Osteoblast (primary cell): ENCODE results near the gene ENGASE. TPM values are rescaled to one million over a fixed set of nuclear protein-coding genes. Genes with fewer than 3 reads are reported as not detected.

Experiments used
- DNase-seq: peaks from one replicate; pipeline ENCODE4 v3.0.0; 2011; ENCODE audit warnings: low spot score, mixed read lengths; ENCODE audit not compliant: insufficient read length; ENCODE audit errors: missing footprints
- H2AFZ ChIP-seq: 2 replicates; pipeline ENCODE4 v1.6.0; 2011; ENCODE audit warnings: mild to moderate bottlenecking, low read length
- H3K27ac ChIP-seq: 2 replicates; pipeline ENCODE4 v1.5.1; 2011; ENCODE audit warnings: mild to moderate bottlenecking, low read depth, low read length, moderate library complexity
- H3K27me3 ChIP-seq: 2 replicates; pipeline ENCODE4 v1.6.0; 2012; ENCODE audit warnings: mild to moderate bottlenecking, control low read depth, inconsistent platforms, low read length, moderate library complexity; ENCODE audit not compliant: insufficient read depth
- H3K36me3 ChIP-seq: 2 replicates; pipeline ENCODE4 v1.5.1; 2011; ENCODE audit warnings: mild to moderate bottlenecking, low read length, control low read depth, moderate library complexity; ENCODE audit not compliant: insufficient read depth
- H3K4me1 ChIP-seq: 2 replicates; pipeline ENCODE4 v1.5.1; 2011; ENCODE audit warnings: mild to moderate bottlenecking, low read length, control low read depth, moderate library complexity; ENCODE audit not compliant: insufficient read depth
- H3K4me2 ChIP-seq: 2 replicates; pipeline ENCODE4 v1.6.0; 2011; ENCODE audit warnings: mild to moderate bottlenecking, low read length; ENCODE audit not compliant: insufficient read depth
- H3K4me3 ChIP-seq: fragments of 200-600 bp; sonication (generic); 3 replicates; pipeline ENCODE4 v1.5.1; 2012; ENCODE audit warnings: mild to moderate bottlenecking, low read length, inconsistent platforms; ENCODE audit not compliant: insufficient read depth
- H3K79me2 ChIP-seq: 2 replicates; pipeline ENCODE4 v1.6.0; 2012; ENCODE audit warnings: mild to moderate bottlenecking, low read length, control low read depth, inconsistent platforms; ENCODE audit not compliant: insufficient read depth
- H3K9me3 ChIP-seq: 2 replicates; pipeline ENCODE4 v1.5.1; 2011; ENCODE audit warnings: low read depth, low read length, control low read depth
- H4K20me1 ChIP-seq: 2 replicates; pipeline ENCODE4 v1.6.0; 2012; ENCODE audit warnings: mild to moderate bottlenecking, low read length, control low read depth; ENCODE audit not compliant: insufficient read depth
- total RNA-seq: library from RNA; depleted of rRNA; stranded (reverse); fragments of >200 nt; gene quantifications from 2 replicates; pipeline ENCODE4 v1.2.3, GENCODE V29; 2012
- TF ChIP-seq, protein P1 (sequence below): IDR thresholded peaks from 2 replicates; pipeline ENCODE4 v1.5.1; 2011; ENCODE audit warnings: mild to moderate bottlenecking, low read depth, low read length, moderate library complexity; ENCODE audit errors: extremely low read depth

The ENGASE gene
- total RNA-seq, 1 donor: 14.5 TPM

DNA sequence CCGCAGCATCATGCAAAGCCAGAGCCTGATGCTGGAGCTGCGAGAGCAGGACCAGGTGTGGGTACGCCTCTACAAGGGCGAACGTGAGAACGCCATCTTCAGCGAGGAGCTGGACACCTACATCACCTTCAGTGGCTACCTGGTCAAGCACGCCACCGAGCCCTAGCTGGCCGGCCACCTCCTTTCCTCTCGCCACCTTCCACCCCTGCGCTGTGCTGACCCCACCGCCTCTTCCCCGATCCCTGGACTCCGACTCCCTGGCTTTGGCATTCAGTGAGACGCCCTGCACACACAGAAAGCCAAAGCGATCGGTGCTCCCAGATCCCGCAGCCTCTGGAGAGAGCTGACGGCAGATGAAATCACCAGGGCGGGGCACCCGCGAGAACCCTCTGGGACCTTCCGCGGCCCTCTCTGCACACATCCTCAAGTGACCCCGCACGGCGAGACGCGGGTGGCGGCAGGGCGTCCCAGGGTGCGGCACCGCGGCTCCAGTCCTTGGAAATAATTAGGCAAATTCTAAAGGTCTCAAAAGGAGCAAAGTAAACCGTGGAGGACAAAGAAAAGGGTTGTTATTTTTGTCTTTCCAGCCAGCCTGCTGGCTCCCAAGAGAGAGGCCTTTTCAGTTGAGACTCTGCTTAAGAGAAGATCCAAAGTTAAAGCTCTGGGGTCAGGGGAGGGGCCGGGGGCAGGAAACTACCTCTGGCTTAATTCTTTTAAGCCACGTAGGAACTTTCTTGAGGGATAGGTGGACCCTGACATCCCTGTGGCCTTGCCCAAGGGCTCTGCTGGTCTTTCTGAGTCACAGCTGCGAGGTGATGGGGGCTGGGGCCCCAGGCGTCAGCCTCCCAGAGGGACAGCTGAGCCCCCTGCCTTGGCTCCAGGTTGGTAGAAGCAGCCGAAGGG lies 26.4 kb upstream of the ENGASE start:
- TF ChIP-seq, protein P1, sequence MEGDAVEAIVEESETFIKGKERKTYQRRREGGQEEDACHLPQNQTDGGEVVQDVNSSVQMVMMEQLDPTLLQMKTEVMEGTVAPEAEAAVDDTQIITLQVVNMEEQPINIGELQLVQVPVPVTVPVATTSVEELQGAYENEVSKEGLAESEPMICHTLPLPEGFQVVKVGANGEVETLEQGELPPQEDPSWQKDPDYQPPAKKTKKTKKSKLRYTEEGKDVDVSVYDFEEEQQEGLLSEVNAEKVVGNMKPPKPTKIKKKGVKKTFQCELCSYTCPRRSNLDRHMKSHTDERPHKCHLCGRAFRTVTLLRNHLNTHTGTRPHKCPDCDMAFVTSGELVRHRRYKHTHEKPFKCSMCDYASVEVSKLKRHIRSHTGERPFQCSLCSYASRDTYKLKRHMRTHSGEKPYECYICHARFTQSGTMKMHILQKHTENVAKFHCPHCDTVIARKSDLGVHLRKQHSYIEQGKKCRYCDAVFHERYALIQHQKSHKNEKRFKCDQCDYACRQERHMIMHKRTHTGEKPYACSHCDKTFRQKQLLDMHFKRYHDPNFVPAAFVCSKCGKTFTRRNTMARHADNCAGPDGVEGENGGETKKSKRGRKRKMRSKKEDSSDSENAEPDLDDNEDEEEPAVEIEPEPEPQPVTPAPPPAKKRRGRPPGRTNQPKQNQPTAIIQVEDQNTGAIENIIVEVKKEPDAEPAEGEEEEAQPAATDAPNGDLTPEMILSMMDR: no peak
- DNase-seq: peak; percentile 75
- Histone ChIP-seq H3K4me2 (peak overlapping the region; percentile 23), H2AFZ (no peak overlapping the region), H3K9me3 (no peaks in the 10 kb centered on the region), H3K27ac (no peak overlapping the region), H3K4me3 (no peak overlapping the region), H3K27me3 (peaks cover 27% of the 10 kb centered on the region), H4K20me1 (no peaks in the 10 kb centered on the region), H3K4me1 (peaks cover 11% of the 10 kb centered on the region), H3K36me3 (no peaks in the 10 kb centered on the region), H3K79me2 (no peaks in the 10 kb centered on the region)

DNA sequence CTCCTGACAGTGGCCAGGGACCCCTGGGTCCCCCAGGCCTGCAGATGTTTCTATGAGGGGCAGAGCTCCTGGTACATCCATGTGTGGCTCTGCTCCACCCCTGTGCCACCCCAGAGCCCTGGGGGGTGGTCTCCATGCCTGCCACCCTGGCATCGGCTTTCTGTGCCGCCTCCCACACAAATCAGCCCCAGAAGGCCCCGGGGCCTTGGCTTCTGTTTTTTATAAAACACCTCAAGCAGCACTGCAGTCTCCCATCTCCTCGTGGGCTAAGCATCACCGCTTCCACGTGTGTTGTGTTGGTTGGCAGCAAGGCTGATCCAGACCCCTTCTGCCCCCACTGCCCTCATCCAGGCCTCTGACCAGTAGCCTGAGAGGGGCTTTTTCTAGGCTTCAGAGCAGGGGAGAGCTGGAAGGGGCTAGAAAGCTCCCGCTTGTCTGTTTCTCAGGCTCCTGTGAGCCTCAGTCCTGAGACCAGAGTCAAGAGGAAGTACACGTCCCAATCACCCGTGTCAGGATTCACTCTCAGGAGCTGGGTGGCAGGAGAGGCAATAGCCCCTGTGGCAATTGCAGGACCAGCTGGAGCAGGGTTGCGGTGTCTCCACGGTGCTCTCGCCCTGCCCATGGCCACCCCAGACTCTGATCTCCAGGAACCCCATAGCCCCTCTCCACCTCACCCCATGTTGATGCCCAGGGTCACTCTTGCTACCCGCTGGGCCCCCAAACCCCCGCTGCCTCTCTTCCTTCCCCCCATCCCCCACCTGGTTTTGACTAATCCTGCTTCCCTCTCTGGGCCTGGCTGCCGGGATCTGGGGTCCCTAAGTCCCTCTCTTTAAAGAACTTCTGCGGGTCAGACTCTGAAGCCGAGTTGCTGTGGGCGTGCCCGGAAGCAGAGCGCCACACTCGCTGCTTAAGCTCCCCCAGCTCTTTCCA lies 25.5 kb upstream of the ENGASE start:
- peaks cover 11% of the 10 kb centered on the region for H3K4me1 ChIP-seq
- H3K4me2 ChIP-seq: no peak overlapping the region
- H2AFZ ChIP-seq: no peak overlapping the region
- H3K36me3 ChIP-seq: no peaks in the 10 kb centered on the region
- no peaks in the 10 kb centered on the region for H3K9me3 ChIP-seq
- H4K20me1 ChIP-seq: no peaks in the 10 kb centered on the region
- peak; percentile 64 for DNase-seq
- H3K4me3 ChIP-seq: no peak overlapping the region
- no peaks in the 10 kb centered on the region for H3K79me2 ChIP-seq
- no peak overlapping the region for H3K27ac ChIP-seq
- peaks cover 27% of the 10 kb centered on the region for H3K27me3 ChIP-seq
- TF ChIP-seq, protein P1: no peak

DNA sequence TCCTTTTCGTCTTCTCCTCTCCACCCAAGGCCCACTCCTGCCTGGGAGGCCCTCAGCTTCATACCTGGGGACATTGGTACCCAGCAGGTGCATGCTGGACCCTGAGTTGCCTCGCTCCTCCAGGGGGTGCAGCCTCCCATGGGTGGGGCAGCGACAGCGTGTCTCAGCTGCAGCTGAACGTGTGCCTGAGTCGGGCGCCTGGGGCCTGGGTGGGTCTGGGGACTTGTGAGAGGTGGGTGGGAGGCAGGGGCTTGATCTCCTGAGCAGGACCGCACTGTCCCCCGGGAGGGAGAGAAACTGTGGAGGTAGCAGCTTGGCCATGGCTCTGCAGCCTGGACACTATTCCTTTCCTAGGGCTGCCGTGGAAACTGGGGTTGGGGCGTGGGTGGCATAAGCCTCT lies 24.8 kb upstream of the ENGASE start:
- peak; percentile 34 for DNase-seq
- H3K4me1 ChIP-seq: peaks cover 11% of the 10 kb centered on the region
- H2AFZ ChIP-seq: no peak overlapping the region
- no peaks in the 10 kb centered on the region for H3K79me2 ChIP-seq
- no peaks in the 10 kb centered on the region for H4K20me1 ChIP-seq
- H3K27ac ChIP-seq: no peak overlapping the region
- TF ChIP-seq, protein P1: no peak
- H3K9me3 ChIP-seq: no peaks in the 10 kb centered on the region
- no peaks in the 10 kb centered on the region for H3K36me3 ChIP-seq
- H3K27me3 ChIP-seq: peaks cover 25% of the 10 kb centered on the region
- H3K4me2 ChIP-seq: no peak overlapping the region
- no peak overlapping the region for H3K4me3 ChIP-seq
